Measurements from ENCODE around the gene HMGCR. TPM values are rescaled to one million over a fixed set of nuclear protein-coding genes. Genes with fewer than 3 reads are reported as not detected.

Gene HMGCR
- total RNA-seq, 4 donors from 2014 or later, result 9.4 to 56.6 (median 12.3) TPM

- TF ChIP-seq CTCF (IDR thresholded peaks at IDR 0.05), result no peak
- no peak for DNase-seq (ENCODE audit: low spot score)
- no peak for ATAC-seq (ENCODE audit: low FRiP score)
These were observed 44.4 kb downstream of the HMGCR start for GRCh38 chr5:75381456-75381855.

GRCh38 chr5:75384218-75384617, 47.2 kb downstream of the HMGCR start:
- ATAC-seq (ENCODE audit: low FRiP score) (no peak), DNase-seq (ENCODE audit: low spot score) (no peak)
- TF ChIP-seq CTCF (IDR thresholded peaks at IDR 0.05), result no peak

GRCh38 chr5:75387806-75388205, 50.8 kb downstream of the HMGCR start:
- DNase-seq (ENCODE audit: low spot score) (no peak), ATAC-seq (ENCODE audit: low FRiP score) (no peak)
- TF ChIP-seq CTCF (IDR thresholded peaks at IDR 0.05), result no peak

- ATAC-seq (ENCODE audit: low FRiP score), result no peak
- TF ChIP-seq CTCF (IDR thresholded peaks at IDR 0.05), result no peak
- DNase-seq (ENCODE audit: low spot score), result no peak
These were observed 52.4 kb downstream of the HMGCR start for GRCh38 chr5:75389430-75389829.

GRCh38 chr5:75395277-75395676, 58.3 kb downstream of the HMGCR start:
- TF ChIP-seq CTCF (IDR thresholded peaks at IDR 0.05), result no peak
- DNase-seq (ENCODE audit: low spot score), result no peak
- ATAC-seq (ENCODE audit: low FRiP score), result no peak

- no peak for DNase-seq (ENCODE audit: low spot score)
- no peak for ATAC-seq (ENCODE audit: low FRiP score)
- no peak for TF ChIP-seq CTCF (IDR thresholded peaks at IDR 0.05)
These were observed 68.3 kb downstream of the HMGCR start for GRCh38 chr5:75405296-75405695.

Other genes starting within 250 kb of the HMGCR start
- under 1 TPM; 0.12 to 0.79 (median 0.37) TPM for gene ANKRD31, start 100.3 kb upstream of the HMGCR start, total RNA-seq
- 10 to 100 TPM; 36.2 to 71.3 (median 53.7) TPM for gene CERT1, start 174.4 kb downstream of the HMGCR start, total RNA-seq
- 10 to 100 TPM; 32.2 to 51.4 (median 37.0) TPM for gene POLK, start 174.7 kb downstream of the HMGCR start, total RNA-seq